Adrenal gland (tissue), 12 donors: ENCODE results near the gene TBL1XR1. TPM values are rescaled to one million over a fixed set of nuclear protein-coding genes. Genes with fewer than 3 reads are reported as not detected.
A peak's percentile ranks its signal among the peaks of the same experiment; 100 is the strongest.

ENCODE experiments used
- DNase-seq, 7 donors: peaks; one replicate each; pipeline ENCODE4 v3.0.0-alpha.2; 2019 to 2020
- H3K27ac ChIP-seq, 5 donors: fragments of 200-600 bp; sonication (generic) in 4 of 5; 1 replicate in 3 of 5; 2 replicates in 2 of 5; pipeline versions ENCODE4 v1.5.1 to v1.8.0; 2016 to 2020; ENCODE audit warnings: mild to moderate bottlenecking in 1 of 5
- H3K27me3 ChIP-seq: fragments of 200-600 bp; 2 replicates; pipeline ENCODE4 v1.8.0; 2021
- H3K36me3 ChIP-seq, 2 donors: fragments of 200-600 bp; replicated peaks in 1 of 2; 1 replicate in 1 of 2; 2 replicates in 1 of 2; pipeline versions ENCODE4 v1.5.1 to v1.8.0; 2018 to 2022
- H3K4me1 ChIP-seq, 2 donors: fragments of 200-600 bp; replicated peaks in 1 of 2; 1 replicate in 1 of 2; 2 replicates in 1 of 2; pipeline versions ENCODE4 v1.5.1 to v1.8.0; 2018 to 2021
- H3K4me3 ChIP-seq, 4 donors: fragments of 200-600 bp; sonication (generic) in 3 of 4; one replicate each; pipeline ENCODE4 v1.5.1; 2016 to 2018
- H3K9me3 ChIP-seq, 3 donors: fragments of 200-600 bp; sonication (generic) in 1 of 3; replicated peaks in 1 of 3; 1 replicate in 2 of 3; 2 replicates in 1 of 3; pipeline versions ENCODE4 v1.5.1 to v1.8.0; 2016 to 2021
- CTCF ChIP-seq, 6 experiments: fragments of 450-650 bp in 4 of 6; fragments of 200-600 bp in 2 of 6; sonication (generic) in 1 of 6; IDR thresholded peaks; 1 replicate in 5 of 6; 2 replicates in 1 of 6; pipeline versions ENCODE4 v1.5.1 to v1.8.0; 2016 to 2021; ENCODE audit warnings: antibody characterized with exemption in 6 of 6, mild to moderate bottlenecking in 2 of 6, moderate library complexity in 1 of 6
- POLR2A ChIP-seq, 2 donors: fragments of 450-650 bp; IDR thresholded peaks; one replicate each; pipeline ENCODE4 v1.6.1; 2017; ENCODE audit warnings: antibody characterized with exemption in 2 of 2, mild to moderate bottlenecking in 2 of 2, moderate library complexity in 1 of 2
- WGBS, 4 donors: extraction: QIAGEN DNeasy Blood & Tissue Kit in 2 of 4; methylation state at CpG; one replicate each; pipeline versions ENCODE4 v1.1.5 to v1.1.7; 2013 to 2017; 5-methylcytosine and 5-hydroxymethylcytosine counted together
- intact Hi-C, 2 donors: fragments of 100-400 bp; cut with DNase I; formaldehyde crosslinking; loops; one replicate each; pipeline versions ENCODE4 v1.14.1 to v1.15.0; 2022 to 2023
- polyA plus RNA-seq, 3 donors: library from polyadenylated mRNA; stranded (reverse); fragments of 200-250 nt in 2 of 3; fragments of 350-450 nt in 1 of 3; fragmentation: Illumina TruSeq in 1 of 3; extraction: RNeasy Lipid Tissue Mini Kit (QIAGEN cat#74804) in 1 of 3; gene quantifications; one replicate each; pipeline ENCODE4 v1.2.3, GENCODE V29; 2013 to 2014
- total RNA-seq, 9 donors: library from RNA; depleted of rRNA in 4 of 9; stranded (reverse); fragments of >200 nt in 4 of 9; fragments of 120-200 nt in 1 of 9; fragmentation: NEBNext Ultra II Directional in 1 of 9; extraction: Animal tissue kit (Norgen Biotek cat#: 25700) in 1 of 9; gene quantifications; one replicate each; pipeline versions ENCODE4 v1.1.0 to v1.2.4, GENCODE V29; 2013 to 2023
- donor health status: healthy with polysubstance abuse.
- donor health status: Bipolar disorder and iron deficiency.
- donor health status: DM: yes; HTN: yes; CAD: no.
- donor health status: DM: no; HTN: no; CAD: no.
- donor health status: DM: no; HTN: no; CAD: no.
- donor health status: DM: yes; HTN: yes; CAD: no.

TBL1XR1 gene
- total and polyA plus RNA-seq, 12 donors = 17.5 to 258 (median 93.6) TPM

GRCh38 chr3:177133860-177134815, 63.1 kb downstream of the TBL1XR1 start:
- intact Hi-C loops = no loop called here
- no peak for TF ChIP-seq POLR2A (IDR thresholded peaks at IDR 0.05)
- no peak for TF ChIP-seq CTCF (IDR thresholded peaks at IDR 0.05)
- Histone ChIP-seq H3K4me1 (peaks cover 6 to 22% of the 10 kb centered on the region in 2 donors), H3K27me3 (no peaks in the 10 kb centered on the region), H3K9me3 (no peaks in the 10 kb centered on the region), H3K4me3 (no peak overlapping the region), H3K36me3 (no peaks in the 10 kb centered on the region), H3K27ac (no peak overlapping the region)
- 63 to 70% (median 65%) methylated on average over 8 of the region's 8 CpGs for WGBS, 4 donors
- DNase-seq = no peak

- Histone ChIP-seq H3K27me3 (no peaks in the 10 kb centered on the region), H3K36me3 (no peaks in the 10 kb centered on the region), H3K4me1 (peaks cover 0 to 11% of the 10 kb centered on the region in 2 donors), H3K27ac (no peak overlapping the region), H3K9me3 (no peaks in the 10 kb centered on the region), H3K4me3 (no peak overlapping the region)
- TF ChIP-seq CTCF (IDR thresholded peaks at IDR 0.05) (no peak), POLR2A (IDR thresholded peaks at IDR 0.05) (no peak)
- WGBS, 4 donors = 66 to 81% (median 79%) methylated on average over 5 to 6 of the region's 6 CpGs
- intact Hi-C loops = no loop called here
- no peak for DNase-seq
These were observed 65.2 kb downstream of the TBL1XR1 start for GRCh38 chr3:177131927-177132636.

DNA sequence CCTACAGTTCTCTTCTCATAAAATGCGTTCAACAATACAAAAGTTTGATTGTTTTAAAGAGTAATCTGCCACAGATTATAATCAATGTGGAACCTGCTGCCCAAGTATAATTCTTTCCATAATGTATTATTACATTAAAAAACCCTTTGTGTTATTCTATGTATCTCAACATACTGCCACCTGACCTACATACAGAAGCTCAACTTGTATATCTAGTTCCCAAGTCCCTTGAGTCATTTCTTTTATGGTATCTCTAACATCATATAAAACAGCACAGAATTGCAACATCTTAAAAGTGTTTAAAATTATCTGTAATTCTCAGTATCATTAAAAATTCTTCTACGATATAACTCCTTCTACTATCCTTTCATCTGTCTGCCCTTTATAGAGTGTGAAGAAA, 70.3 kb downstream of the TBL1XR1 start:
- H3K4me1 ChIP-seq = peaks cover 0 to 39% of the 10 kb centered on the region in 2 donors
- no peak for TF ChIP-seq CTCF (IDR thresholded peaks at IDR 0.05)
- TF ChIP-seq POLR2A (IDR thresholded peaks at IDR 0.05) = no peak
- no peaks in the 10 kb centered on the region for H3K36me3 ChIP-seq
- no peaks in the 10 kb centered on the region for H3K27me3 ChIP-seq
- no peak overlapping the region for H3K27ac ChIP-seq
- no peaks in the 10 kb centered on the region for H3K9me3 ChIP-seq
- DNase-seq = no peak
- WGBS, 4 donors = 92 to 97% (median 92%) methylated on average over 2 of the region's 2 CpGs
- H3K4me3 ChIP-seq = no peak overlapping the region
- intact Hi-C loops = no loop called here

GRCh38 chr3:177126015-177126773, 71.1 kb downstream of the TBL1XR1 start:
- peaks cover 0 to 45% of the 10 kb centered on the region in 2 donors for H3K4me1 ChIP-seq
- no peak for TF ChIP-seq POLR2A (IDR thresholded peaks at IDR 0.05)
- TF ChIP-seq CTCF (IDR thresholded peaks at IDR 0.05) = no peak
- H3K9me3 ChIP-seq = no peaks in the 10 kb centered on the region
- intact Hi-C loops = no loop called here
- no peaks in the 10 kb centered on the region for H3K36me3 ChIP-seq
- no peak overlapping the region for H3K4me3 ChIP-seq
- no peak overlapping the region for H3K27ac ChIP-seq
- peak in 1 of 7 donors; percentile 30 for DNase-seq
- WGBS, 4 donors = 64 to 74% (median 66%) methylated on average over 3 of the region's 3 CpGs
- no peaks in the 10 kb centered on the region for H3K27me3 ChIP-seq
